HS-27A (cell line): ENCODE data around the gene ELFN1.

Experiments used
- DNase-seq: peaks from one replicate; pipeline ENCODE4 v3.0.0-alpha.2; 2012; ENCODE audit warnings: low read depth, missing footprints

The ELFN1 gene

DNA sequence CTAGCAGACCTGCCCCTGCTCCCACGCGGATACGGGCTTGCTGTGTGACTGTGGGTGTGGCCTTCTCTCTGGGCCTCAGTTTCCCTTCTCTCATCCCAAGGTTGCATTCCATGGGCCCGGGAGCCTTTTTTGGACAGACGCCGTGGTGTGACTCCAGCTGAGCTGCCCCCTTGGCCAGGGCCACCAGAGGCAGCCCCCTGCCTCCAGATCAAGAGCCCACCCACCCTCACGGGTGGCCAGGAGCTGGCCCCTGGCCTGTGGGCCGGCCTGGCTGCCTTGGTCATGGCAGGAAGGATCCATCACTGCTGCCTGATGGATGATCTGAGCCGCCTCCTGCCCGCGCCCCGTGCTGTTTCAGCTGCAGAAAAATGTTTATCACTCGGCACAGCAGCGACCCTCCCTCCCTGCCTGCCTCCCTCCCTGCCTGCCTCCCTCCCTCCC lies 27.8 kb upstream of the ELFN1 start:
- DNase-seq, result no peak

DNA sequence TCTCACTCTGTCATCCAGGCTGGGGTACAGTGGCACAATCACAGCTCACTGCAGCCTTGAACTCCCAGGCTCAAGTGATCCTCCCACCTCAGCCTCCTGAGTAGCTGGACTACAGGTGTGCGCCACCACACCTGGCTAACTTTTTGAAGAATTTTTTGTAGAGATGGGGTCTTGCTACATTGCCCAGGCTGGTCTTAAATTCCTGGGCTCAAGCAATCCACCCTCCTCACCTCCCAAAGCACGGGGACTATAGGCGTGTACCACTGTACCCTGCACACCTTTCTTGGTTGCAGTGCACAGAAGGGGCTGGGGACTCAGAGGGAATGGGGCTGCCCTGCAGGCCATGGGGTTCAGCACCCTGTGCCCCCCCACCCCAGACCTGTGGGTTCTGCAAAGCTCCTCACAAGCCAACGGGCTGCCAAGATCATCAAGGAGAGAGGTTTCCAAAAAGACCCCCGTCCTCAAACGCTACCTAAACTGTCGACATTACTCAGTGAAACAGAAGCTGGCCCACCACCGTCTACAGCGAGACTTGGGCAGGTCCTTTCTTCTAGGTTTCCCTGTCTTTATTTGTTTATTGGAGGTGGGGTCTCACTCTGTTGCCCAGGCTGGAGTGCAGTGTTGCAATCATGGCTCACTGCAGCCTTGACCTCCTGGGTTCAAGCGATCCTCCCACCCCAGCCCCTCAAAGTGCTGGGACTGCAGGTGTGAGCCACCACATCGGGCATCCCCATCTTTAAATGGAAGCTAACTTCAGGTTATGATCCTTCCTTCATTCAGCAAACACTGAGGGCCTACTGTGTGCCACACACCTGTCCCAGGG lies 26.6 kb upstream of the ELFN1 start:
- no peak for DNase-seq

DNA sequence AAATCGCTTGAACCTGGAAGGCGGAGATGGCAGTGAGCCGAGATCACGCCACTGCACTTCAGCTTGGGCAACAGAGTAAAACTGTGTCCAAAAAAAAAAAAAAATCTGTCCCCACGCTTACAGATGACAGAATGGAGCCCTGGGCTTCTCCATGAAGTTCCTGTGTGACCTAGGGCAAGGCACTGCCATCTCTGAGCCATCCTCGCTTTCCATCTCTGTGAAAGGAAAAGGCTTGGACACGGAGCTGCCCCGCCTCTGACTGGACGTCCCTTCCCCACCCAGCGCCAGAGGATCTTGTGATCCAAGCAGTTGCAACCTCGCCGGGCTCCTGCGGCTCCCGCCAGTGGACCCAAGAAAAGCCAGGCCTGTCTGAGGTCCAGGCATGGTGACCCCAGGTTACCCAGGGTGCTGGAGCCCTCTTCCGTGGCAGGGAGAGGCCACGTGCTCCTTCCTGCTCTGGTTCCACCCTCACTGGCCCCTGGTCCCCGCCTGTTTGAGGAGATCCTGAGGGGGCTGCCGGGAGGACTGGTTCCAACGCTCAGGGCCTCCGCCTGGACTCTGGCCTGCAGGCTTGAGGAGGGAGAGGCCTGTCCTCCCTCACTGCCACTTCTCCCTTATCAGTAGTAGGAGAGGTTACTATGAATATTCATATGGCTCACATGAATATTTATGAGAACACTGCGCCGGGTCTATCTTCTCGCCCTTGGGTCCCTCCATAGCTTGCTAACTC lies 25.6 kb upstream of the ELFN1 start:
- DNase-seq, result no peak

DNA sequence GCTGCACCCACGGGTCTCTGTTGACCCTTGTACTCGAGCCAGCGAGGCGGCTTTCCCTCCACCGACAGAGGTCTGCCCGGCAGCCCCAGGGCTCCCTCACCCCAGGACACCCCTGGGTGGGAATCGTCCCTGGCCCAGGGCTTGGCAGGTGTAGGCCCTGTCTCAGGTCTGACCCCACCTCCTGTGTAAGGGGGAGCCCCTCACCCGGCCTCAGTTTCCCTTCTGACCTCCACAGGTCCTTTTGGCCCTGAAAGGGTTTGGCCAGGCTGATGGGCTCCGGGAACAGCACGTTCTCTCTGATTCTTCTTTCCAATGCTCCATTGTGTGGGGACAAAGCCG lies 25.0 kb upstream of the ELFN1 start:
- DNase-seq, result no peak

DNA sequence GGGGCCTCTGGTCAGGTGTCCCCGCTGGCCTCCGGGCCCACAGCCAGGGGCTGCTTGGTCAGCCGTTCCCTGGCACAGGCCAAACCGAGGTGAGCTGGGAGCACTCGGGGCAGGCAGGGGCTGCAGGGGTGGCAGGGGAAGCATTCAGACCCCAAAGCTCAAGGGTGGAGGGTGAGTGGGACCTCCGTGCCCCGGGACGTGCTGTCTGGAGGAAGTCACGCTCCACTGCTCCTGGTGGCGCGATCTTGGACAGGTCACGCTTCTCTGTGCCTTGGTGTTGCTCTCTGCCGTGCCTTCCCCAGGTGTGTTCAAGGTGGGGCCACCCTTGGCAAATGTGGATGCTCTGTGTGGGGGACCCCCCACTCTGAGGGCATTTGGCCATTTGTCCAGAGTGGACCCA lies 24.6 kb upstream of the ELFN1 start:
- no peak for DNase-seq

DNA sequence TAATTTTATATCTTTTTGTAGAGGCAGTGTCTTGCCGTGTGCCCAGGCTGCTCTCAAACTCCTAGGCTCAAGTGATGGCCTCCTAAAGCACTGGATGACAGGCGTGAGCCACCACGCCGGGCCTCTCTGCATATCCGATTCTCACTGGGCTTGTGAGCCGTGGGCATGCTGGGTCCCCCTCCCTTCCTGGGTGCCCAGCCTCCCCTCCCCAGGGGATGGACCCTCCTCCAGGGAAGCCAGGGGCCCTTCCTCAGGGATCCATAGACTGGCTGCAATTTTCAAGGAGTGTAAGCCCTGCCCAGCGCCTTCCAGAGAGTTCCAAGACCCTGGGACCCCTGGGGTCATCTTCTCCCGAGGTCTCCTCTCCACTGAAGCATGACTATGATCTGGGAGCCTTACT lies 23.7 kb upstream of the ELFN1 start:
- DNase-seq, result no peak

DNA sequence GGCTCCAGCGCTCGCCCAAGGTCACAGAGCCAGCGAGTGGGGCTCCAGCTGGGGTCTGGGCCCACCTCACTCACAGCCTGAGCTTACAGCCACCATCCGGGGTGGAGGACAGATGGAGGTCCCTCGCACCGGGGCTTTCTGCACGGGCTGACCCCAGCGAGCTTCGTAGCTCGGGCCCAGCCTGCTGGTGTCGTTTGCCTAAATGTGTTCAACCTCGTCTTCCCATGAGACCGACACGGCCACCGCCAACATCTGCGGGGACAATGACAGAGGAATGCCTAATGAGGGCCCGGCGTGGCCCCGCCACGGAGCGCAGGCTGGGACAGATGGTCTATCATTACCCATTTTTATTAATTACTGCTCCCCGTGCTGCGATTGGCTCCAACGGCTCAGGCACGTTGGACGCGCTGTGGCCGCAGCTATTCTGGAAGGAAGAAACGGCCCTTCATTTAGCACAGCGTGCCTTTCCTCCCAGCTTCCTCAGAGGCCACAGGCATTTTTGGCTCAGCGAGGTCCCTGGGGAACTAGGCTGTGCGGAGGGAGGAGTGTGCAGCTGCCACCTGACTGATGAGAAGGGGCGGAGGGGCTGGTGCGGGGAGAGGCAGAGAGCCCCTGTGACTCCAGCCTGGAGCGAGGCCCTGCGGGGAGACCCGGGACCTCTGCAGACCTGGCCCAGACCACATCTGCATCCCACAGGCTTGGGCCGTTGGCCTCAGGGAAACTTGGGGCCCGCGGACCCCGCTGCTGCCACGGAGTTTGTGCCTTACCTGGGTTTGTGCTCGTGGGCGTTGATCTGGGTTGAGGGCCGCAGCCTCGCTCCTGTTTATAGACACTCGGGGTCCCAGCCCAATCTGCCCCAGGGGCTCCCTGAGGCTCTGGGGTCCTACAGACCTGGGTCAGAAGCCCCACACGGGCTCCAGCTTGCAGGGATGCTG lies 22.9 kb upstream of the ELFN1 start:
- no peak for DNase-seq

DNA sequence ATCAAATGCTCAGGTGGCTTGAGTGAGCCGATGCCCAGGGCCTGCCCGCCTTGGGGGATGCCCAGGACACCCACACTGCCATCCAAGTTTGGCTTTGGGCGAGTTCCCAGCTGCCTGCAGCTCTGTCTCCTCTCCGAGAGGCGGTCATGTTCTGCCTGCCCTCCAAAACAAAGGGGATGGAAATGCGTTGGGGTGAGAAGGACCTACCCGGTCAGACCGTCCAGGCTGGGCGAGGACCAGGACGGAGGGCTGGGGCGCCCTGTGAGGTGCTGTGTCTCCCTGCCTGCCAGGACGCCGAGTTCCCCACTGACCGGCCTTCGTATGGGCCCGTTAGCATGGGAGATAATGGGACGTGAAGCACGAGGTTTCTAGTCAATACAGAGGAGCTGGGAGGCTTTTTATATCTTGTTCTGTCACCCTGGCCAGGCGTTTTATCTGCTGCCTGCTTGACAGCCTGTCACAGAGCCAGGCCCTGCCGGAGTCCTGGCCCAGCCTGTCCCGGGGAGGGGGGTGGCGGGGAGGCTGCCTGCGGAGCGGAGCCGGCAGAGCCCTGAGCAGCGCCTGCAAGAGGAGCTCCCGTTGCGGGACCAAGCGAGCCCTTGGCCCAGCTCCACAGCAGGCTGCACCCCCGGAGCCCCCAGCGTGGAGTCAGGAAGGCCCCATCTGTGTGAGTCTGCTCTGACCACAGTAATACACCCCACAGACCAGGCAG lies 22.0 kb upstream of the ELFN1 start:
- no peak for DNase-seq

DNA sequence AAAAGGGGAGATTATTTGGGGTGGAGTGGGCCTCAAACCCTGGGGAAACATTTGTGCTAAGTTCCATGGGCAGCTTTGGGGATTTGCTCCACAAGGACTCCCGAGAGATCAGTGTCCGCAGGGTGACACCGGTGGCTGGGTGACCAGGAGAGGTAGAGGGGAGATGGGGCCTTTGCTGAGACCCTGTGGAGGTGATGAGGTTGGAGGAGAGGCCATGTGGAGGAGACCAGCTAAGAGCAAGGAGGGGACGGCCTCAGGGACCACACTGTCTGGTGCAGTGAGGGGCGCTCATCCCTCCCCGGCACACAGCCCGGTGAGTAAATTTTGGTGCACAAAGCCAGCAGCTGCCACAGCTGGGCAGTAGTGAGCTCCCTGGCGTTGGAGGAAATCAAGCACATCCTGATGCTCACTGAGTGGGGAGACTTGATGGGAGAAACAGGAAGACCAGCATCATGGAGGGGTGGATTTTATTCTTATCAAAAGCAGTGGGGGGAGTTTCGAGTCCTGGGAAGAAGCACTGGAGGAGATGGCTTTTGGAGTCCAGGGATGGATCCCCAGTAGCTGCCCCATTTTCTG lies 20.2 kb upstream of the ELFN1 start:
- DNase-seq, result no peak

DNA sequence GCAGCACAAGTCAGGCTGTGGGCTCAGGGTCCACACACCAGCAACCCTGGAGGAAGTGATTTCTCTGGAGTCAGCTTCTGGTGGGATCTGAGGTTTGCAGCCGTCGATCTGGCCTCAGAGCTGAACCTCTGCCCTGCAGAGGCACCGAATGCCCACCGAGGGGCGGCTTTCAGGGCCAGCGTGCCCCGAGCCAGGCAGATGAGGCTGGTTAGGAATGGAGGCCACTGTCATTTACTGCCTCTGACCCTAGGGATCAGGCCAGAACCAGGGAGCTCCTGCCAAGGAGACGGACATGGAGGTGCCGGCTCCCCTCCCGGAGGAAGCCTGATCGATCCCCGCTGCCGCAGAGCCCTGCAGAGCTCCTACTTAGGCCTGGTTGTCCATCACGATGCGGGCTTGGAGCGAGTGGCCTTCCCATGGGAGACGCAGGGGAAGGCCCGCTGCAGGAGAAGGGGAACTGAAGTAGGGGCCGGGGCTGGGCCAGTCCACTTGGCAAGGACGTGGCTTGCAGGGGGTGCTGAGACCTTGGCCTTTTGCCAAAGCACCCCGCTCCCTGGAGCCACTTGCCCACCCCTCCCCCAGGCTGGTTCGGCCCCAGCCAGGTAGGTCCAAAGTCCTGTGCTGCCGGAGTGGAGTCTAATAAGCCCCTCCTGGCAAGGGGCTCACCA lies 19.6 kb upstream of the ELFN1 start:
- no peak for DNase-seq

DNA sequence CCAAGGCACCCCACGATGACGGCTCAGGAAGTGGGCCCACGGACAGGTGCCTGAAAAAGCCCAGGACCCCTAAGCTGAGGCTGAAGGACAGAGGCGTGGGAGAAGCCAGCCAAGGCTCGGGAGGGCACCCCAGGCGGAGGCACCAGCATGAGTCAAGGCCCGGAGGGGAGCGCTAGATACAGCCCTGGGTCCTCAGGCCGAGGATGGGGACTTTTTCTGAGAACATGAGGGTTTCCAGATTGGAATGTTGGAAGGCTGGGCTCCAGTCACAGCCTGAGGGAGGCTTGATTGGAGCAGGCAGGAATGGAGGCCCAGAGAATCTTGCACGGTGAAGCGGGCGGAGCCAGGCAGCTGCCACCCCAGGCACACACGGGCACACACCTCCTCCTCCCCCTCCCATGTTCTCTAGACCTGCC lies 19.0 kb upstream of the ELFN1 start:
- DNase-seq, result no peak

DNA sequence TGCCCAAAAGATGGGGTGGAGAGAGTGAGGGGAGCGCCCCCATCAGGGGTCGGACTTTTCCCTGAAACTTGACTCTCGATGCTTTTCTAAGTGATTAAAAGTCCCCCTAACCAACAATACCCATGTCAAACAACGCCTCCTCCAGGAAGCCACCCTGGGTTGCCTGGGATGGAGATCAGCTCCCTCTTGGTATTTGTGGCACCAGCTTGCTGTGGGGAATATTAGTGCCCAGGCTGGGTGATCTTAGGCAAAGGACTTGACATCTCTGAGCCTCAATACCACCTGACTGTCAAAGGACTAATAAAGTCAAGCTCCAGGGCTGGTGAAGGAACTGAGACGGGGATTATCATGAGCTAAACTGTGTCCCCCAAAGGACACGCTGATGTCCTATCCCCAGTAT lies 18.2 kb upstream of the ELFN1 start:
- no peak for DNase-seq

DNA sequence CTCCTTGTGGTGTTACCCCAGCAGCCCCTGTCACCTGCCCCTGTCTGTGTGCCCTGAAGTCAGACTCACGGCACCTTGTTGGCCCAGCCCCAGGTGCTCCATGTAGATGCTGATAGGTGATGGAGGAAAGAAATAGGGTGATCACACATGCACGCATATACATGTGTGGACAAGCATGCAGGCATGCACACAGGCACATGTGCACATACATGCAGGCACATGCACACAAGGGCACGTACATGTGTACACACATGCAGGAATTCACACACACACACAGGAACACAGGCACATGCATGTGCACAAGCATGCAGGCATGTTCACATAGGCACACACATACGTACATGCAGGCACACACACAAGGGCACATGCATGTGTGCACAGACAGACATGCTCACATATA lies 16.6 kb upstream of the ELFN1 start:
- no peak for DNase-seq

DNA sequence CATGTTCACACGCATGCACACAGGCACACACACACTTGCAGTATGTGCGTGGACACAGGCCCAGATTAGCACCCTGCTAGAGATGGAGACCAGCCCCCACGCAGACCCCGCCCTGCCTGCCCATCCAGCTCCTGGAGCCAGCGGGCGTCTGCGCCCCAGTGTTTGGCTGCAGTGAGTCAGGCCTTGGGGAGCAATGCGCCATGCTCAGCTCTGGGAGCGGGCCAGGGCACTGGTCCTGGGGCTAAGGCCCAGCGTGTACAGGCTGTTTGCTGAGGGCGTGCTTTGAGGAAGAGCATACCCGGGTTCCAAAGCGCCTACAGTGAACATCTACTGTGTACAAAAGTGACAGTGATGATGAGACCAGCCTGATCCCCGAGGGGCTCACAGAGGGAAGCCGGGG lies 16.0 kb upstream of the ELFN1 start:
- DNase-seq, result no peak

DNA sequence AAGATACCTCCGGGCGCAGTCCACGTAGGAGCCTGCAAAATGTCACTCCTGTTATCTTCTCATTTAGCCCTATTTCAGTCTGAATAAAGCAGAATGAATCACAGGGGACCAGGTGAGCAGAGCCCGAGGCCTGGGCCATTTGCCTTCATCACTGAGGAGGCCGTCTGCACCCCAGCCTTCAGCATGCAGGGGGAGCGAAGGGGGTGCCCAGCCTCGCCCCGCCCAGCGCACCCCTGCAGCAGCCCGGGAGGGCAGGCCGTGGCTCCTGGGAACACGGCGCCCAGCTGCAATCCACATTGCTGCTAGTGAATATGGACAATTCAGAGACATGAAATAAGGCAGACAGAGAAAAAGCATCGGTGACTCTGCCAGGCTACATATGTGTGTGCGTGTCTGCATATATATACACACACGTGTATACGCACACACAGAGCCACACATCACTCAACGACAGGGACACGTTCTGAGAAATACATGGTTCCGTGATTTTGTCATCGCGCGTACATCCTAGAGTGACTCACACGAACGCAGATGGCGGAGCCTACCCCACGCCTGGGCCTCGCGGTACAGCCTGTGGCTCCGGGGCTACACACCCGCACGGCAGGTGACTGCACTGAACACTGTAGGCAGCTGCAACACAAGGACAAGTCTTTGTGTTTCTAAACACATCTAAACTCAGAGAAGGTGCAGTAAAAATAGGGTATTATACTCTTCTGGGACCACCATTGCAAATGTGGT lies 15.2 kb upstream of the ELFN1 start:
- no peak for DNase-seq

DNA sequence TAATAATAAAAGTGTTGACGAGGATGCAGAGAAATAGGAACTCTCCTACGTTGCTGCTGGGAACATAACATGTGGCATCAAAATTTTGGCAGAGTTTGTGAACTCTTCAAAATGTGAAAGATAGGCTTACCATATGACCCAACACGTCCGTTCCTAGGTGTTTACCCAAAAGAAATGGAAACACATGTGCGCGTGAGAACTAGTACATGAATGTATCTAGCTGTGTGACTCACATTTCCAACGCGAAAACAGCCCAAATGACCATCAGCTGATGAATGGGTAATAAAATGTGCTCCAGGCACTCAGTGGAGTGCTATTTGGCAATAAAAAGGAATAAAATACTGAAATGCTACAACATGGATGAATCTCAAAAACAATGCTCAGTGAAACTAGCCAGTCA lies 10.4 kb upstream of the ELFN1 start:
- DNase-seq, result no peak

DNA sequence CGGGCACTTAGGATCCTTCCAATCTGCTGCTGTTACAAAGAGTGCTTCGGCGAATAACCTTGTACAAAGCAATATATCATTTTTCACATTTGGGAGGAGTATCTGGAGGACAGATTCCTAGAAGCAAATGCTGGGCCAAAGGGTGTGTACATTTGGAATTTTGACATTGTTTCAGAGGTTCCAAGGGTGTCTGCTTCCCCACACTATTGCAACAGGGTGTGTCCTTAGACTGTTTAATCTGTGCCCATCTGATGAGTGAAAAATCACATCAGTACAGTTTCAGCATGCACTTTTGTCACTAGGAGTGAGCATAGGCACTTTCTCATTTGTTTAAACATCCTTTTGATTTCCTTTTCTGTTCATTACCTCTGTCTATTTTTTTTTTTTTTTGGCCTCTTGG lies 8.6 kb upstream of the ELFN1 start:
- DNase-seq, result no peak

DNA sequence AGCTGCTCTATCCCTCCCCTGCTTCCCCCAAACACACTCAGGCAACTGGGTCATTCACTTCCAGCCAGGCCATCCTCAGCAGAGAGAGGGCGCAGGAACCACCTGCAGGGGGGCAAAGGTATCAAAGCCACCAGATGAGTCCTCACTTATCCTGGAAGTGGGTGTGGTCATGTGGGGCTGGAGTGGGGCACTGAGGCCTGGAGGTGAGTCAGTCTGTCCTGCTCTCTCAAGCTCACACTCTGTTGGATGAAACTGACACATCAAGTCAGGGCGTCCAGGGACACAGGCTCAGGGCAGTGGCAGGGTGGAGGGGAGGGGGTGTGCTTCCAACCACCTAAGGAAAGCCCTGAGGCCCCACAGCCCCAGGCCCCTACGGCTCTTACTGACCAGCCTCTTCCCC lies 8.0 kb upstream of the ELFN1 start:
- no peak for DNase-seq

DNA sequence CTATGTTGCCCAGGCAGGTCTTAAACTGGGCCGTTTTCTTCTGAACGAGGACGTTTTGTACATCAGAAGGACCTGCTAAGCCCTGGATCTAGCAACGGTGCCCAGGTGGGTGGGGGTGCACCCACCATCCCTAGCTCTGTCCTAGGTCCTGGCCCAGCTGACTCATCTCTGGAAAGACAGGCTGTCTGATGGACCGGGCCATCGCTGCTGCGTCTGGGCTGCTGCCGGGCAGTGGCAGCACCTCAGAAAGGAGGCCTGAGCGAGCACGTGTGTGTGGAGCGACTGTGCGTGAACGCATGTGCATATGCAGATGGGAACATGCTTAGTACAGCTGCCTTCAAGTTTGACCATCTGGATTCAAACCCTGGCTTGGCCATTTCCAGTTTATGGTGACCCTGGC lies 7.3 kb upstream of the ELFN1 start:
- DNase-seq, result no peak

DNA sequence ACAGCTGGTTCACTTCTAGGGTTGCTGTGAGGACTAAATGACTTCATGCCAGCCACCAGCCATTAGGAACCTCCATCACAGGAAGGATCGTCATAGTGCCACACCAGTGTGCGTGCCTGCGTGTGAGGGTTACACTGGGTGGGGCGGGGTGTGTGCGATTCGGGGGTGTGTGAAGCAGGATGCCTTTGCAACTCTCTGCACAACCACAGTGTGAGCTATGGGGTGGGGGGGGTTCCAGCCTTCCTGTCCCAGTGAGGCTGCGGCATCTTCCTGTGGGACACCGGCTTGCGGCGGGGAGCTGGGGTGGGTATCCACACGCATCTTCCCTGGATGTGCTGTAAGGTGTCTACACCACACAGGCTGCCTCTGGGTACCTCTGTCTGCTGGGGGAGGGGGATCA lies 6.9 kb upstream of the ELFN1 start:
- no peak for DNase-seq
